HCT116 (cell line): ENCODE measurements around the gene AUTS2. TPM values are rescaled to one million over a fixed set of nuclear protein-coding genes. Genes with fewer than 3 reads are reported as not detected.

Source experiments
- ATAC-seq: fragments of 200-7000 bp; cut with Tn5 transposase; 2 replicates; pipeline ENCODE4 v1.9.1; 2020; ENCODE audit warnings: mild to moderate bottlenecking, moderate library complexity
- BruUV-seq: library from RNA; stranded (reverse); fragments of 400-500 nt; replicated peaks from 2 replicates; lab custom pipeline; 2021; lab: Mats Ljungman, UMichigan
- CTCF ChIA-PET: fragments of 300-600 bp; sonication (Branson Sonifier 250); formaldehyde crosslinking; loops from one replicate; lab custom pipeline; 2021; ENCODE audit warnings: antibody characterized with exemption; lab: Charles Lee
- POLR2A ChIA-PET: fragments of 300-600, 350-600 bp; sonication (Branson Sonifier 250); formaldehyde crosslinking; loops from one replicate; lab custom pipeline; 2021; ENCODE audit warnings: antibody characterized with exemption; lab: Charles Lee
- RAD21 ChIA-PET, 2 experiments: fragments of 300-600 bp; sonication (Branson Sonifier 250); formaldehyde crosslinking; loops; one replicate each; lab custom pipeline; 2023; ENCODE audit warnings: low total read pairs in 2 of 2; ENCODE audit not compliant: uncharacterized antibody in 2 of 2, unreplicated experiment in 2 of 2, low non-redundant PET in 1 of 2; lab: Charles Lee
- DNase-seq: peaks from one replicate; pipeline ENCODE4 v3.0.0-alpha.2; 2010; ENCODE audit warnings: low read depth, low spot score
- H2AFZ ChIP-seq: fragments of 200-600 bp; shearing (Covaris generic), sonication (generic); 2 replicates; pipeline ENCODE4 v1.6.1; 2017; ENCODE audit warnings: low read depth, mixed run types, mixed read lengths, antibody characterized with exemption, low read length; ENCODE audit not compliant: poor library complexity, severe bottlenecking
- H3K27ac ChIP-seq: 2 replicates; pipeline ENCODE4 v1.5.1; 2012; ENCODE audit warnings: low read depth, low read length
- H3K27me3 ChIP-seq: fragments of 200-600 bp; sonication (generic); 2 replicates; pipeline ENCODE4 v1.6.1; 2016; ENCODE audit warnings: mixed run types, low read length, mixed read lengths; ENCODE audit not compliant: insufficient read depth
- H3K36me3 ChIP-seq, 2 experiments: fragments of 200-500 bp in 1 of 2; fragments of 200-600 bp in 1 of 2; sonication (Bioruptor generic) in 1 of 2; sonication (generic) in 1 of 2; 2 replicates each; pipeline versions ENCODE4 v1.5.1 to v1.6.1; 2014 to 2016; ENCODE audit warnings: low read length in 2 of 2, inconsistent platforms in 1 of 2, mixed read lengths in 1 of 2, mixed run types in 1 of 2; ENCODE audit not compliant: insufficient read depth in 2 of 2, control insufficient read depth in 1 of 2
- H3K4me1 ChIP-seq, 2 experiments: fragments of 200-600 bp in 1 of 2; sonication (generic) in 1 of 2; 2 replicates each; pipeline versions ENCODE4 v1.5.1 to v1.6.1; 2012 to 2017; ENCODE audit warnings: low read length in 2 of 2, inconsistent platforms in 1 of 2, mild to moderate bottlenecking in 1 of 2, mixed read lengths in 1 of 2, mixed run types in 1 of 2, moderate library complexity in 1 of 2; ENCODE audit not compliant: insufficient read depth in 2 of 2, control insufficient read depth in 1 of 2
- H3K4me2 ChIP-seq: fragments of 200-600 bp; sonication (generic); 2 replicates; pipeline ENCODE4 v1.6.1; 2017; ENCODE audit warnings: mixed run types, low read length, mixed read lengths
- H3K4me3 ChIP-seq, 2 experiments: fragments of 200-600 bp in 1 of 2; sonication (generic) in 1 of 2; replicated peaks in 1 of 2; 2 replicates each; pipeline ENCODE4 v1.5.1; 2011 to 2016; ENCODE audit warnings: low read length in 2 of 2, control low read depth in 1 of 2, low read depth in 1 of 2, mild to moderate bottlenecking in 1 of 2, mixed read lengths in 1 of 2, mixed run types in 1 of 2
- H3K79me2 ChIP-seq: fragments of 200-600 bp; sonication (generic); 2 replicates; pipeline ENCODE4 v1.6.1; 2017; ENCODE audit warnings: mild to moderate bottlenecking, mixed run types, low read length, moderate library complexity, mixed read lengths; ENCODE audit not compliant: insufficient read depth
- H3K9ac ChIP-seq: fragments of 200-600 bp; sonication (generic); 2 replicates; pipeline ENCODE4 v1.6.1; 2016; ENCODE audit warnings: low read length, mixed read lengths
- H3K9me2 ChIP-seq: fragments of 200-600 bp; sonication (generic), shearing (Covaris generic); 2 replicates; pipeline ENCODE4 v1.6.1; 2017; ENCODE audit warnings: mixed run types, mild to moderate bottlenecking, moderate library complexity; ENCODE audit not compliant: insufficient read depth
- H3K9me3 ChIP-seq, 2 experiments: fragments of 200-500 bp in 1 of 2; fragments of 200-600 bp in 1 of 2; sonication (Bioruptor generic) in 1 of 2; sonication (generic) in 1 of 2; 2 replicates each; pipeline ENCODE4 v1.6.1; 2014 to 2017; ENCODE audit warnings: low read length in 2 of 2, mixed read lengths in 2 of 2, inconsistent platforms in 1 of 2, low read depth in 1 of 2, mild to moderate bottlenecking in 1 of 2, mixed run types in 1 of 2, moderate library complexity in 1 of 2; ENCODE audit not compliant: control insufficient read depth in 1 of 2, insufficient read depth in 1 of 2
- H4K20me1 ChIP-seq: fragments of 200-600 bp; sonication (generic), shearing (Covaris generic); 2 replicates; pipeline ENCODE4 v1.6.1; 2017; ENCODE audit warnings: mixed run types, mild to moderate bottlenecking, moderate library complexity; ENCODE audit not compliant: insufficient read depth
- ATF3 ChIP-seq: IDR thresholded peaks from 2 replicates; pipeline ENCODE4 v1.6.1; 2012
- CBX3 ChIP-seq: IDR thresholded peaks from 2 replicates; pipeline ENCODE4 v1.6.1; 2012; ENCODE audit warnings: low read depth
- ELF1 ChIP-seq: IDR thresholded peaks from 2 replicates; pipeline ENCODE4 v1.6.1; 2012; ENCODE audit warnings: low read depth, borderline replicate concordance
- RAD21 ChIP-seq: IDR thresholded peaks from 2 replicates; pipeline ENCODE4 v1.6.1; 2012; ENCODE audit warnings: low read depth, mild to moderate bottlenecking
- intact Hi-C: fragments of 100-400 bp; cut with micrococcal nuclease; formaldehyde crosslinking; loops from 2 replicates; pipeline ENCODE4 v1.10.0; 2022
- total RNA-seq: library from RNA; stranded (reverse); gene quantifications from one replicate; pipeline ENCODE4 v1.2.1, GENCODE V29; 2021; ENCODE audit not compliant: unreplicated experiment

AUTS2 gene
- total RNA-seq, 1 experiment from 2014 or later = 0.93 TPM

- Histone ChIP-seq H3K36me3 (no peaks in the 10 kb centered on the region), H3K9me2 (no peaks in the 10 kb centered on the region), H3K4me2 (no peak overlapping the region), H4K20me1 (no peaks in the 10 kb centered on the region), H2AFZ (no peak overlapping the region), H3K79me2 (no peaks in the 10 kb centered on the region), H3K4me1 (no peaks in the 10 kb centered on the region), H3K9me3 (peaks cover 7 to 23% of the 10 kb centered on the region in 2 experiments; a peak in 2 of 4 replicates), H3K27ac (no peak overlapping the region), H3K4me3 (no peak overlapping the region), H3K9ac (no peak overlapping the region), H3K27me3 (no peaks in the 10 kb centered on the region)
- no peak for TF ChIP-seq ATF3
- no TSS peak for BruUV-seq
- DNase-seq (no peak), ATAC-seq (no peak)
- POLR2A ChIA-PET = no interaction called here
- RAD21 ChIA-PET = no interaction called here
- CTCF ChIA-PET = no interaction called here
- intact Hi-C loops = no loop called here
Observed at GRCh38 chr7:70188901-70189650, 590.8 kb downstream of the AUTS2 start.

- RAD21 ChIA-PET = no interaction called here
- no TSS peak for BruUV-seq
- POLR2A ChIA-PET = no interaction called here
- Histone ChIP-seq H3K9ac (no peak overlapping the region), H3K79me2 (no peaks in the 10 kb centered on the region), H3K4me3 (no peak overlapping the region), H3K27ac (no peak overlapping the region), H3K4me1 (no peaks in the 10 kb centered on the region), H4K20me1 (no peaks in the 10 kb centered on the region), H3K4me2 (no peak overlapping the region), H3K36me3 (no peaks in the 10 kb centered on the region), H3K27me3 (no peaks in the 10 kb centered on the region), H3K9me3 (peaks cover 7 to 23% of the 10 kb centered on the region in 2 experiments; a peak in 2 of 4 replicates), H3K9me2 (no peaks in the 10 kb centered on the region), H2AFZ (no peak overlapping the region)
- CTCF ChIA-PET = no interaction called here
- intact Hi-C loops = no loop called here
- ATAC-seq (no peak), DNase-seq (no peak)
- TF ChIP-seq RAD21 = no peak
- TF ChIP-seq ELF1 = no peak
- TF ChIP-seq CBX3 = no peak
Observed at GRCh38 chr7:70189776-70190175, 591.5 kb downstream of the AUTS2 start.
